ENCODE measurements around the gene WNT3. TPM values are rescaled to one million over a fixed set of nuclear protein-coding genes. Genes with fewer than 3 reads are reported as not detected.

Gene WNT3
- total and polyA plus RNA-seq, 8 donors, result 1.7 to 3.0 (median 2.4) TPM

- intact Hi-C loops (cut with DNase I), result no loop called here
- DNase-seq, result no peak
- peaks cover 0 to 81% of the 10 kb centered on the region in 2 donors for H3K36me3 ChIP-seq
These were observed 62.3 kb downstream of the WNT3 start for GRCh38 chr17:46756081-46756735.

GRCh38 chr17:46753776-46754175 lies 64.7 kb downstream of the WNT3 start:
- H3K4me1 ChIP-seq, result no peaks in the 10 kb centered on the region
- no peaks in the 10 kb centered on the region for H3K27me3 ChIP-seq
- H3K9me3 ChIP-seq, result no peaks in the 10 kb centered on the region
- no peak for TF ChIP-seq CTCF (IDR thresholded peaks at IDR 0.05)
- intact Hi-C loops (cut with DNase I), result no loop called here
- peaks cover 0 to 81% of the 10 kb centered on the region in 2 donors for H3K36me3 ChIP-seq
- no peak overlapping the region for H3K4me3 ChIP-seq
- ATAC-seq, result no peak
- no peak for DNase-seq
- H3K27ac ChIP-seq, result no peak overlapping the region

More at GRCh38 chr17:46756081-46756735, 62.3 kb downstream of the WNT3 start:
- Histone ChIP-seq H3K4me3 (no peak overlapping the region), H3K27ac (no peak overlapping the region), H3K9me3 (no peaks in the 10 kb centered on the region), H3K4me1 (no peaks in the 10 kb centered on the region), H3K27me3 (no peaks in the 10 kb centered on the region)
- ATAC-seq, result no peak
- TF ChIP-seq CTCF (IDR thresholded peaks at IDR 0.05), result no peak

GRCh38 chr17:46751425-46751824 lies 67.1 kb downstream of the WNT3 start:
- Histone ChIP-seq H3K36me3 (peaks cover 0 to 72% of the 10 kb centered on the region in 2 donors), H3K9me3 (no peaks in the 10 kb centered on the region), H3K4me3 (no peak overlapping the region), H3K27ac (no peak overlapping the region), H3K4me1 (no peaks in the 10 kb centered on the region), H3K27me3 (no peaks in the 10 kb centered on the region)
- intact Hi-C loops (cut with DNase I), result no loop called here
- DNase-seq, result no peak
- no peak for TF ChIP-seq CTCF (IDR thresholded peaks at IDR 0.05)
- ATAC-seq, result no peak

GRCh38 chr17:46745376-46745775 lies 73.1 kb downstream of the WNT3 start:
- no peak overlapping the region for H3K27ac ChIP-seq
- no peak overlapping the region for H3K4me3 ChIP-seq
- no peaks in the 10 kb centered on the region for H3K4me1 ChIP-seq
- no peak for DNase-seq
- TF ChIP-seq CTCF (IDR thresholded peaks at IDR 0.05), result no peak
- H3K27me3 ChIP-seq, result no peaks in the 10 kb centered on the region
- no peak for ATAC-seq
- intact Hi-C loops (cut with DNase I), result no loop called here
- H3K36me3 ChIP-seq, result peaks cover 0 to 31% of the 10 kb centered on the region in 2 donors
- H3K9me3 ChIP-seq, result no peaks in the 10 kb centered on the region

GRCh38 chr17:46744441-46744840 lies 74.1 kb downstream of the WNT3 start:
- Histone ChIP-seq H3K27ac (no peak overlapping the region), H3K36me3 (peaks cover 0 to 31% of the 10 kb centered on the region in 2 donors), H3K4me1 (no peaks in the 10 kb centered on the region), H3K9me3 (no peaks in the 10 kb centered on the region), H3K4me3 (no peak overlapping the region), H3K27me3 (no peaks in the 10 kb centered on the region)
- intact Hi-C loops (cut with DNase I), result no loop called here
- no peak for TF ChIP-seq CTCF (IDR thresholded peaks at IDR 0.05)
- ATAC-seq (no peak), DNase-seq (no peak)
